ENCODE measurements around the gene UBE2K.
"Not testable (repeated sequence)": the region's sequence is repeated elsewhere in the genome, so short reads cannot be mapped to it uniquely, and the experiment has no call there.

UBE2K gene

DNA sequence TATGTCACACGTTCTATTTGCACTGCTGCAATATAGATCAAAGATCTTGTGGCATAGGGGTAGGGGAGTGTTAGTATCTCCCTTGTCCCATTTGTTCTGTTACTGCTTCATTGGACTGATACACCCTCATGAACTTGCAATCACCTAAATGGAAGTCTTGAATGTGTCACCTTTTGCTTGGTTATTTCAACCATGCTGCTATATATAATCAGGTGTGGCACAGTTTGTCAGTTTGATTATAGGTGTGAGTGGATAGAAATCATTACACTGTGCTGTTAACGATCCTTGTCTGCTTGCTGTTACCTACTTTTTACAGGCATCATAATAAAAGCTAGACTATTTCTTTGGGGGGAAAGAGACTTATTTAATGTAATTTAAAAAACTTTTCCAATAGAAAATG lies 84.1 kb downstream of the UBE2K start:
- intact Hi-C loops (cut with DNase I); DNase-seq: not testable (repeated sequence)

DNA sequence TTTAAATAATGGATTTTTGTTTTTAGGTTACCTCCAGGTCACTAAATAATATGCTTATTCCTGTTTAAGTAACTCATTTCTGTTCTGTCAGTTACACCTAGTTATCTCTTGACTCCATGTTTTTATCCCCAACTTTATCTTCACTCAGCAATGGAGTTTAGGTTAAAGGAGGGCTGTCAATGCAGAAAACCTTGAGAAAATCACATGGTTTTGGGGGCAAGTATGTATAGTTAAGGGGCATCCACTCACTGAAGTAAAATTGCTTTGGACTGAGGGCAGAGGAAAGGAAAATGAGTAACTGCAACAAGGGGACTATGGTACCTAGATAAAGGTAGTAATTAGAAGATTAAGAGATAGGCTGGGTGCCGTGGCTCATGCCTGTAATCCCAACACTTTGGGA lies 87.1 kb downstream of the UBE2K start:
- no peak for DNase-seq
- intact Hi-C loops (cut with DNase I): no loop called here

DNA sequence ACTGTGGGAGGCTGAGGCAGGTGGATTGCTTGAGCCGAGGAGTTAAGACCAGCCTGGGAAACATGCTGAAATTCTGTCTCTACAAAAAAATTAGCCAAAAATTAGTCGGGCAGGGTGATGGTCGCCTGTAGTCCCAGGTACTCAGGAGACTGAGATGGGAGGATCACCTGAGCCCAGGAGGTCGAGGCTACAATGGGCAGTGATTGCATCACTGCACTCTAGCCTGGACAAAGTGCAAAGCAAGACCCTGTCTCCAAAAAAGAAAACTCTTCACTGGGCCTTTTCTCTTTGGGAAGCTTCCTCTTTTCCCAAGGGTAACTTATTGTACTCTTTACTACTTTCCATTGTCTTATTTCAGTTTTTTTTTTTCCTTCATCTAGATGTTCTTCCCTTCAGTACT lies 88.9 kb downstream of the UBE2K start:
- DNase-seq: peak in 1 of 10 donors; percentile 25
- intact Hi-C loops (cut with DNase I): no loop called here

DNA sequence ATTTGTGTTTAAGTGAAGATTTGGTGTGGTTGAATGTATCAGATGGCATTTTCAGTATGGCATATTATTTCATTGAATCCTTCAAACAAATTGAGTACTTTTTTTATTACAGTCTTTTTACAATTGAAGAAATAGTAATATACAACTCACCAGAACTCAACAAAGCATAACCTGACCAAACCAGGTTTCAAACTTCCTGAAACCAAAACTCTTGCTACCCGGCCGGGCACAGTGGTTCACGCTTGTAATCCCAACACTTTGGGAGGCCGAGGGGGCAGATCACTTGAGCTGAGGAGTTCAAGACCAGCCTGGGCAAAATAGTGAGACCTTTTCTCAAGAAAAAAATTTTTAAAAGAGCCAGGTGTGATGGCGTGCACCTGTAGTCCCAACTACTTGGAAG lies 94.2 kb downstream of the UBE2K start:
- intact Hi-C loops (cut with DNase I): no loop called here
- DNase-seq: peak in 1 of 10 donors; percentile 8

GRCh38 chr4:39792529-39792928 lies 94.6 kb downstream of the UBE2K start:
- no peak for DNase-seq
- intact Hi-C loops (cut with DNase I): no loop called here

DNA sequence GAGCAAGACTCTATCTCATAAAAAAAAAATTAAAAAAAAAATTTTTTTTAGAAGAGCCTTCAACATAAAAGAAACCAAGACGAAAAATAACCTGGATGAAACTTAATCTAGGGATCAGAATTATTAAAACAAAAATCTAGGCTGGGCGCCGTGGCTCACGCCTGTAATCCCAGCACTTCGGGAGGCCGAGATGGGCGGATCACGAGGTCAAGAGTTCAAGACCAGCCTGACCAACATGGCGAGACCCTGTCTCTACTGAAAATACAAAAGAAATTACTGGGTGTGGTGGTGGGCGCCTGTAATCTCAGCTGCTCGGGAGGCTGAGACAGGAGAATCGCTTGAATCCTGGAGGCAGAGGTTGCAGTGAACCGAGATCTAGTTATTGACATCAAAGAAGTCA lies 95.0 kb downstream of the UBE2K start:
- peak in 1 of 10 donors; percentile 25 for DNase-seq
- intact Hi-C loops (cut with DNase I): not testable (repeated sequence)

DNA sequence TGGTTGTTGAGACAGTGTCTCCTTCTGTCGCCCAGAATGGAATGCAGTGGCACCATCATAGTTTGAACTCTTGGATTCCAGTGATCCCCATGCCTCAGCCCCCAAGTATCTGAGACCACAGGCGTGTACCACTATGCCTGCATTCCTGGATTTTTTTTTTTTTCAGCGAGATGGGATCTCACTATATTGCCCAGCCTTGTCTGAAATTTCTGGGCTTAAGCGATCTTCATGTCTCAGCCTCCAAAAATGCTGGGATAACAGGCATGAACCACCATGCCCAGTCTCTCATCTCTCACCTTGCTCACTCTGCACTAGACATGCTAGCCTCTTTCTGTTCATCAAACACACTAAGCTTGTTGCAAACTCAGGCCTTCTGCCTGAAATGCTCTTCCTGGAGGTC lies 104.1 kb downstream of the UBE2K start:
- intact Hi-C loops (cut with DNase I): no loop called here
- no peak for DNase-seq

GRCh38 chr4:39808231-39808749 lies 110.4 kb downstream of the UBE2K start:
- intact Hi-C loops (cut with DNase I): no loop called here
- DNase-seq: peak in 2 of 10 donors; percentile 20 to 25

DNA sequence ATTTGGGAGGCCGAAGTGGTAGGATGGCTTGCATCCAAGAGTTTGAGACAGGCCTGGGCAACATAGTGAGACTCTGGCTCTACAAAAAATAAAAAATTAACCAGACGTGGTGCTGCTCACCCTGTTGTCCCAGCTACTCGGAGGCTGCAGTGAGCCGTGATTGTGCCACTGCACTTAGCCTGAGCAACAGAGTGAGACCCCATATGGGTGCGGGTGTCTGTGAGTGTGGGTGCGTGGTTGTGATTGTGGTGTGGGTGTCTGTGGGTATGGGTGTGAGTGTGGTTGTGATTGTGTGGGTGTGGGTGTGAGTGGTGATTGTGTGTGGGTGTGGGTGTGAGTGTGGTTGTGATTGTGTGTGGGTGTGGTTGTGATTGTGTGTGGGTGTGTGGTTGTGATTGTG lies 114.6 kb downstream of the UBE2K start:
- intact Hi-C loops (cut with DNase I): no loop called here
- peak in 1 of 10 donors; percentile 15 for DNase-seq

DNA sequence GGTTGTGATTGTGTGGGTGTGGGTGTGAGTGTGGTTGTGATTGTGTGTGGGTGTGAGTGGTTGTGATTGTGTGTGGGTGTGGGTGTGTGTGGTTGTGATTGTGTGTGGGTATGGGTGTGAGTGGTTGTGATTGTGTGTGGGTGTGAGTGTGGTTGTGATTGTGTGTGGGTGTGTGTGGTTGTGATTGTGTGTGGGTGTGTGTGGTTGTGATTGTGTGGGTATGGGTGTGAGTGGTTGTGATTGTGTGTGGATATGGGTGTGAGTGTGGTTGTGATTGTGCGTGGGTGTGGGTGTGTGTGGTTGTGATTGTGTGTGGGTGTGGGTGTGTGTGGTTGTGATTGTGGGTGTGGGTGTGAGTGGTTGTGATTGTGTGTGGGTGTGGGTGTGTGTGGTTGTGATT lies 115.1 kb downstream of the UBE2K start:
- DNase-seq; intact Hi-C loops (cut with DNase I): not testable (repeated sequence)

- DNase-seq; intact Hi-C loops (cut with DNase I): not testable (repeated sequence)
Measured at GRCh38 chr4:39813761-39814160, 115.8 kb downstream of the UBE2K start.

GRCh38 chr4:39814403-39815185 lies 116.7 kb downstream of the UBE2K start:
- no peak for DNase-seq
- intact Hi-C loops (cut with DNase I): no loop called here

DNA sequence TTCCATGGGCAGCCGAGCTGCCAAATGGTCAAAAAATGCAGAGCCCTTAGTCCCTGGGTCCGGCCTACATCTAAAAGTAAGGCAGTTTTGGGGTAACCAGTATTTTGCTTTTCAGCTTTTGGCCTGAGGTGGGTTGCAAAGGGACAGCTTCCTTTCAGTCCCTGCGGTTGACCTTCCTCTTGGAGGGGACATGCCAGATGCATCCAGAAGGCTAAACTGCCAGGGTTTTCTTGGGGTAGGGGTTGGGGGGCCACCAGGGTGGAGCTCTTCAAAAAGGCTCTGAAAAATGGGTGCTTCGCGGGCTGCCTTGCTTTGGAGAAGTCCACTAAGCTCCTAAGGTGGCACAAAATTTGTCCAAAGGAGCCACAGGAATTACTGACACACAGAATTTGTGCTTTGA lies 120.7 kb downstream of the UBE2K start:
- DNase-seq: peak in 1 of 10 donors; percentile 55
- intact Hi-C loops (cut with DNase I): no loop called here

DNA sequence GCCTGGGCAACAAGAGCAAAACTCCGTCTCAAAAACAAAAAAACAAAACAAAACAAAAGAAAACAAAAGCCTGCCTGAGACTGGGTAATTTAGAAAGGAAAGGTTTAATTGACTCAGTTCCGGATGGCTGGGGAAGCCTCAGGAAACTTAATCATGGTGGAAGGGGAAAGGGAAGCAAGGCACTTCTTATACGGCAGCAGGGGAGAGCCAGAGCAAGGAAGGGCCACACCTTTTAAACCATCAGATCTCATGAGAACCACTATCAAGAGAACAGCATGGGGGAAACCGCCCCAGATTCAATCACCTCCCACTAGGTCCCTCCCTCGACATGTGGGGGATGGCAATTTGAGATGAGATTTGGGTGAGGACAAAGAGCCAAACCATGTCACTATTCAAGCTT lies 122.2 kb downstream of the UBE2K start:
- intact Hi-C loops (cut with DNase I): no loop called here
- no peak for DNase-seq

DNA sequence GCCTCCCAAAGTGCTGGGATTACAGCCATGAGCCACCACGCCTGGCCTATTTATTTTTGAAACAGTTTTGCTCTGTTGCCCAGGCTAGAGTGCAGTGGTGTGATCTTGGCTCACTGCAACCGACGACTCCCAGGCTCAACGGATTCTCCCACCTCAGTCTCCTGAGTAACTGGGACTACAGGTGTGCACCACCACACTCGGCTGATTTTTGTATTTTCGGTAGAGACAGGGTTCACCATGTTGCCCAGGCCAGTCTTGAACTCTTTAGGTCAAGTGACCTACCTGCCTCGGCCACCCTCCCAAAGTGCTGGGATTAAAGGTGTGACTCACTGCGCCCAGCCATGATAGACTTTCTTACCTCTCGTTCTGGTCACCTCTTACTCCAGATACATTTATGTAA lies 124.0 kb downstream of the UBE2K start:
- DNase-seq: peak in 2 of 10 donors; percentile 30 to 40
- intact Hi-C loops (cut with DNase I): no loop called here

DNA sequence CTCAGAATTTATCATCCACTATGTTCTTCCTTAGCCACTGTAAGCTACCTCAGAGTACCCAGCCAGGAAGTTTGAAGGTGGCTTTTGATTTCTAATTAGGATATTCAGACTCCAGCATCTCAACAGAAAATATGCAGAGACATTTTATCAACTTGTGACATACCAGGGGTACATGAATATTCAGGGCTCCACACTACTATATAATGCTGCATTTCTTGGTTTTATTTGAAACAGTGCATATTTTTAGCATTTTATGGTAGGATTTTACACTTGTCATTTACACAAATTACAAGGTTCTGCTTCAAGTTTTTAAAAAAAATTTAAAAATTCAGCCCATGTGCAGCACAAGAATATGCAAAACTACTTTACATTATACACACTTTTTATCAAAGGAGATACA lies 124.7 kb downstream of the UBE2K start:
- intact Hi-C loops (cut with DNase I): no loop called here

DNA sequence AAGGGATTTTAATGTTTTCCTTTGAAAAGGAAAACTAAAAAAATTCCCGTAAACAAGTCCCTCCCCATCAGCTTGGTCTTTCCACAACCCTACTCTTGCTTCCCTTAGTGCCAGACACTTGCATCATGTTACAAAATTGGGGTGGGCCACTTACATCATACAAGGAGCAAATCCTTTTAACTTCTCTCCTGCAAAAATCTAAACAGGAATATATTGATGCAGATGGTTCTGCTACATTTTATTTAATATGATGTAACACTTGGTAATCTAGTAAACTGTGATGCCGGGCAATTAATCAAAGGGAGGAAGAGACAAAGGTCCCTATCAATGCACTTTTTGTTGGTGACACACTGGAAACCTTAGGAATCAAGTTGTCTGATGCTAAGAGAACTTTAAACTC lies 125.3 kb downstream of the UBE2K start:
- intact Hi-C loops (cut with DNase I): no loop called here

More for the DNA sequence above, 124.7 kb downstream of the UBE2K start:
- DNase-seq: no peak

GRCh38 chr4:39825090-39825489 lies 127.2 kb downstream of the UBE2K start:
- no peak for DNase-seq
- intact Hi-C loops (cut with DNase I): no loop called here

More for the DNA sequence above, 125.3 kb downstream of the UBE2K start:
- DNase-seq: no peak

- intact Hi-C loops (cut with DNase I): no loop called here
- DNase-seq: peak in 1 of 10 donors; percentile 47
Measured at GRCh38 chr4:39825741-39826231, 127.8 kb downstream of the UBE2K start.

Measured in posterior cingulate gyrus (tissue), 11 donors.